Pulmonary artery endothelial cell (primary cell): ENCODE data around the gene CUL9. TPM values are rescaled to one million over a fixed set of nuclear protein-coding genes. Genes with fewer than 3 reads are reported as not detected.

Experiments
- DNase-seq: peaks from one replicate; pipeline ENCODE4 v3.0.0-alpha.2; 2011; ENCODE audit warnings: low read depth, low spot score
- total RNA-seq: library from RNA; depleted of rRNA; stranded (reverse); fragments of >200 nt; gene quantifications from 2 replicates; pipeline ENCODE4 v1.2.3, GENCODE V29; 2014

CUL9 gene
- total RNA-seq, 1 donor from 2014 or later: 20.3 TPM

DNA sequence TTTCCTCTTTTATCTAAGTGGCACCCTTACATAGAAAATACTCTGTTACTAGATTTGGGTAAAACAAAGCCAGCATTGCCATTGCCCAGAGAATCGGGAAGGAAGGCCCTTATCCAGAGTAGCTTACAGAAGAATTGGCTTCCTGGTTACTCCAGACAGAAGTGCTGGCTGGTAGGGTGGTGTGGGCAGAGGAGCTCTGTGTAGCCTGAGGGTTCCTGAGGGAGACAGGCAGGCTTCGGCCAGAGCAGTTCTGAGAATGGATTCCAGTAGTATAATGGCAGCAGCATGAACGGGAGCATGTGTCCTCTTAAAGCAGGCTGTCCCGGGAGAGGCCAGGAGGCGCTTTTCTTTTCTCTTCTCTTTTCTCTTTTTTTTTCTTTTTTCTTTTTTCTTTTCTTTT, 11.9 kb downstream of the CUL9 start:
- DNase-seq: no peak

DNA sequence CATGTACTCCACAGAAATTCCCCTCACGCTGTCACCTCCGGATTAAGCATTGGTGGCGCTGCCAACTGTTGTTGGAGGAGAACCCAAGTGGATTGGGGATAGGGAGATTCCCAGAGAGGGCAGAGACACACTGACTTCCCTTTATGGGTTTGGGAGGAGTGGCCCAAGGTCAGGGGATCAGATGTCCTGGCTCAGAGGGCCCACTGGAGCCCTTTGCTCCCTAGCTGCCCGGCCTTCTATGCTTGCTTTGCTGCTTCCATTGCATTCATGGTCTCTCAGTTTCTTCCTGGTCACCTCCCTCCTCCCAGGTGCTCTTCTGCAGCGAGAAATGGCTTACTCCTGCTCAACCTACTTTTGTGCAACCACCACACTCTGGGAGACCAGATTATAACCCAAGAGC, 14.3 kb downstream of the CUL9 start:
- DNase-seq: no peak

DNA sequence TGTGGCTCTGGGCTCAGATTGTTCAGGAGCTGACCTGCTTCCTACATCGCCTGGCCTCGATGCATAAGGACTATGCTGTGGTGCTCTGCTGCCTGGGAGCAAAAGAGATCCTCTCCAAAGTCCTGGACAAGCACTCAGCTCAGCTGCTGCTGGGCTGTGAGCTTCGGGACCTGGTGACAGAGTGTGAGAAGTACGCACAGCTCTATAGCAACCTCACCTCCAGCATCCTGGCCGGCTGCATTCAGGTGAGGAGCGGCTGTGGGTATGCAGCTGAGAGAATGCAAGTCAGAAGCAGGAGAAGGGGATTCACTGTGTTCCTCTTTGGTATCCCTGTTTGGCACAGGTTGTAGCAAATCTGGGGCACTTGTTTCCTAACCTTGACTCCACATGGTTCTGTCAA, 17.9 kb downstream of the CUL9 start:
- DNase-seq: no peak

DNA sequence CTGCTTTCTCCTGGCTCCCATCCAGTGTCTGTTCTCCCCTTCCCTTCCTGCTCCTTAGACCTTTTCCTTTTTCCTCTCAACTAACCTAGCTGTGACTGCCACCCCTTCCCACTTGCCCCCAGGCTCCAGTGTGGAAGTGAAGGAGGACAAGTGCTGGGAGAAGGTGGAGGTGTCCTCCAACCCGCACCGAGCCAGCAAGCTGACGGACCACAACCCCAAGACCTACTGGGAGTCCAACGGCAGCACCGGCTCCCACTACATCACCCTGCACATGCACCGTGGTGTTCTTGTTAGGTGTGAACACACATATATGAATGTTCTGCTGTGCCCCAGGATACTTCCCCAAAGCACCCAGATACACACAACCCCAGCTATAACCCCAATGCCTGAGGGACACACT, 18.5 kb downstream of the CUL9 start:
- DNase-seq: no peak

DNA sequence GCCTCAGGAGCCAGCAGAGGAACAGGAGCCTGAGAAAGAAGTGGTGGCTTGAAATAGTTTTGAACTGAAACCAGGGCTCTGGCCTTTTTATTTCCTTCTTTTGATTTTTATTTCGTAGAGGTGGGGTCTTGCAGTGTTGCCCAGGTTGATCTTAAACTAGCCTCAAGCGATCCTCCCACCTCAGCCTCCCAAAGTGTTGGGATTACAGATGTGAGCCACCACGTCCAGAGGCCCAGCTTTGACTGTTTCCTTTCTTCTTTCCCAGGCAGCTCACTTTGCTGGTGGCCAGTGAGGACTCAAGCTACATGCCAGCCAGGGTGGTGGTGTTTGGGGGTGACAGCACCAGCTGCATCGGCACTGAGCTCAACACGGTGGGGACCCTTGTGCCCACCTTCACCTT, 20.5 kb downstream of the CUL9 start:
- DNase-seq: no peak

DNA sequence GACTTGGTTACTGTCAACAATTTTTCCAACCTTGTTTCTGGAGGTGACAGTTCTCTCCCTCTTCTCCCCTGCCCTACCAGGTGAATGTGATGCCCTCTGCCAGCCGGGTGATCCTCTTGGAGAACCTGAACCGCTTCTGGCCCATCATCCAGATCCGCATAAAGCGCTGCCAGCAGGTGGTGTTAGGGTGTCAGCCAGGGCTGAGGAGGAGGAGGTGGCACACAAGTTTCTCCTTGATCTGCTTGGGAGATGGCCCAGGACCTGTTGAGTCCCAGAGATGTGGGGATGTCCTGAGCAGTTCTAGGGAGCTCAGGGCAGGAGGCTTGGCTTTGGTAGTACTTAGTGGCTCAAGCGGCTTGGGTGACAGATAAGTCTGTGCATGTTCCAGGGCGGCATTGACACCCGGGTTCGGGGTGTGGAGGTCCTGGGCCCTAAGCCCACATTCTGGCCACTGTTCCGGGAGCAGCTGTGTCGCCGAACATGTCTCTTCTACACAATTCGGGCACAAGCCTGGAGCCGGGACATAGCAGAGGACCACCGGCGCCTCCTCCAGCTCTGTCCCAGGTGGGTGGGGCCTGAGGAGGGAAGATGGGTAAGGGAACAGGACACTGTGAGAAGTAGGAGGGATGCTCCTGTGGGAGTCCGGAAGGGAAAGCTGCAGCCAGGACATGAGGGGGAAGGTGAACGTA, 21.2 kb downstream of the CUL9 start:
- no peak for DNase-seq

DNA sequence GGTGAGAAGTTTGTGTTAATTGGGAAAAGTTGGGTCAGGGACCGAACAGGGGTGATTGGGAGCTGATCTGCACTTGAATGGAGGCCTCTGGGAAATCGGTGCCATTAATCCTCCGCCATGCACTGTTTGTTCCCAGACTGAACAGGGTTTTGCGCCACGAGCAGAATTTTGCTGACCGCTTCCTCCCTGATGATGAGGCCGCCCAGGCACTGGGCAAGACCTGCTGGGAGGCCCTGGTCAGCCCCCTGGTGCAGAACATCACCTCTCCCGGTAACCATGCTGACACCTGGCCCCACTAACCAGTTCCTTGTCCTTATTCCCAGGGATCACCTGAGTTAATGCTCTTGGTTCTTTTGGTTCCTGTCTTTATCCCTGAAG, 21.7 kb downstream of the CUL9 start:
- DNase-seq: no peak

DNA sequence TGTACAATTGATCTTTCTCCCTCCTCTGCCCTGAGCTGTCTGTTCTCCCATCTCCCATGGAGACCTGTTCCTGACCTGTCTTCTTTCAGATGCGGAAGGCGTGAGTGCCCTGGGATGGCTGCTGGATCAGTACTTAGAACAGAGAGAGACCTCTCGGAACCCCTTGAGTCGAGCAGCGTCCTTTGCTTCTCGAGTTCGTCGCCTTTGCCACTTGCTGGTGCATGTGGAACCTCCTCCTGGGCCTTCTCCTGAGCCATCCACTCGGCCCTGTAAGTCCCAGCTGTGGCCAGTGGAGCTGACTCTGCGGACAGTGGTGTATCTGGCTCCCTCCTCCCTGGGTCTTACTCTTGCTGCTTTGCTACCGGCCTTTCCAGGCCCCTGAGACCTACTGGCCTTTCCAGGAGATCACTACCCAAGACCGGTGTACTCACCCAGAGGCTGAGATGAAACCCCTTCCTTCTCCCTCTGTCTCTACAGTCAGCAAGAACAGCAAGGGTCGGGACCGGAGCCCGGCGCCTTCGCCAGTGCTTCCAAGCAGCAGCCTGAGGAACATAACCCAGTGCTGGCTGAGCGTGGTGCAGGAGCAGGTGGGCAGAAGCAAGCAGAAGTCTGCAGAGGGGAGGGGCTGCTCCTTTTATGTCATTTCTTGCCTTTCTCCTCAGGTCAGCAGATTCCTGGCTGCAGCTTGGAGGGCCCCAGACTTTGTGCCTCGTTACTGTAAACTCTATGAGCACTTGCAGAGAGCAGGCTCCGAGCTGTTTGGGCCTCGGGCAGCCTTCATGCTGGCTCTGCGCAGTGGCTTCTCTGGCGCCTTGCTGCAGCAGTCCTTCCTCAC, 22.5 kb downstream of the CUL9 start:
- no peak for DNase-seq

DNA sequence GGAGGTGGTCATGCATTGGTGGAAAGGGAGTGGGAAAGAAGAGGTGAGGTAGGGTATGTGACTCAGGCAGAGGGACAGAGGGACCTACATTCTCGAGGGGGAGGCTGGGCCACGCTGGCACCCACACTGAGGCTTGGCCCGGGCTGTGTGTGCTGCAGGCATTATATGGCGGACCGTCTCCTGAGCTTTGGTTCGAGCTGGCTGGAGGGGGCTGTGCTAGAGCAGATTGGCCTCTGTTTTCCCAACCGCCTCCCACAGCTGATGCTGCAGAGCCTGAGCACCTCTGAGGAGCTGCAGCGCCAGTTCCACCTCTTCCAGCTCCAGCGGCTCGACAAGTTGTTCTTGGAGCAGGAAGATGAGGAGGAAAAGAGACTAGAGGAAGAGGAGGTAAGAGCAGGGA, 23.9 kb downstream of the CUL9 start:
- DNase-seq: no peak

DNA sequence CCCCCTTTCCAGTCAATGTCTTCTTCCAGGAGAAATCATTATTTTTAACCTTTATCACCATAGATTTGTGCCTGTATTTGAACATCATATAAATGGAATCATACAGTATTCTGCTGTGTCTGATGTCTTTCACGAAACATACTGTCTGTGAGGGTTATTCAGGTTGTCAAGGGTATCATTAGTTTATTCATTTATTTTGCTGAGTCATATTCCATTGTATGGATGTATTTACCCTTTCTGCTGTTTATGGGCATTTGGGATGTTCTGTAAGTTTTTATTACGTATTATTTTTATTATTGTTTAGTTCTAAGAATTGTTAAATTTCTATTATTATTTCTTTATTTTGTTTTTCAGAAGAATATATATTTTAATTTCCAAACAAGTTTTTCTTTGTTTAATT, 25.3 kb downstream of the CUL9 start:
- DNase-seq: no peak

DNA sequence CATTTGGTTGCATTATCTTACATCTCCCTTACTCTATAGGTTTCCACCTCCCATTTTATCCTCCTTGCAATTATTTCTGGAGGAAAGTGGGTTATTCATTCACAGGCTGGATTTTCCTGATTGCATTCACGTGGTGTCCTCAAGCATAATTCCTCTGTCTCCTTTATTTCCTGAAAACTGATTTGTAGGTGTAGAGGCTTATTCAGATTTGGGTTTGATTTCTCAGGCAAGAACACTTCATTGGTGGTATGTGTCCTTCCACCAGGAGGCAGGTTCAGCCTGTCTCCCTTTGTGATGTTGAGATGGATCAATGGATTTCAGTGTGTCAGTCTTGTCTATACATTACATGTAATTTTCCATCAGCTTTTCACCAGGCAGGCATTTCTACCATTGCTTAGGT, 30.0 kb downstream of the CUL9 start:
- no peak for DNase-seq

DNA sequence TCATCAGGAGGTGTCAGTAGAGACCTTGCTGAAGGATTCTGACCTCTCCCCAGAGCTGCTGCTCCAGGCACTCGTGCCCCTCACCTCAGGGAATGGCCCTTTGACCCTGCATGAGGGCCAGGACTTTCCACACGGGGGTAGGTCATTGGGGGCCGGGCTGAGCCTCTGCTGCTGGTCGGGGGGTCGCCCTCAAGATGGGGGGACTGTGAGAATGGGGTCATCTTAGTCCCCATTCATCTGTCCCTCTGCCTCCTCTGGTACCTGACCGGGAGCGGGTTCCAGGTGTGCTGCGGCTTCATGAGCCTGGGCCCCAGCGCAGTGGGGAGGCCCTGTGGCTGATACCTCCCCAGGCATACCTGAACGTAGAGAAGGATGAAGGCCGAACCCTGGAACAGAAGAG, 31.4 kb downstream of the CUL9 start:
- DNase-seq: no peak

DNA sequence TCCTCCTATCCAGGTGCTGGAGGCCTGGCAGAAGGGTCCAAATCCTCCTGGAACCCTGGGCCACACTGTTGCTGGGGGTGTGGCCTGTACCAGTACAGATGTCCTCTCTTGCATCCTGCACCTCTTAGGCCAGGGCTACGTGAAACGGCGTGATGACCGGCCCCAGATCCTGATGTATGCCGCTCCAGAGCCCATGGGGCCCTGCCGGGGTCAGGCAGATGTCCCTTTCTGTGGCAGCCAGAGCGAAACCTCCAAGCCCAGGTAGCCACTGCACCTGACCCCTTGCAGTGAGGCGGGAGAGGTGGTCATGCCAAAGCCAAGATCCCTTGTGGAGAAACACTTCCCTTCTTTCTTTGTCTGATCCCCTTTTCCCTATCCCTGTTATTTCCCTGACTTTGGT, 33.1 kb downstream of the CUL9 start:
- DNase-seq: no peak

DNA sequence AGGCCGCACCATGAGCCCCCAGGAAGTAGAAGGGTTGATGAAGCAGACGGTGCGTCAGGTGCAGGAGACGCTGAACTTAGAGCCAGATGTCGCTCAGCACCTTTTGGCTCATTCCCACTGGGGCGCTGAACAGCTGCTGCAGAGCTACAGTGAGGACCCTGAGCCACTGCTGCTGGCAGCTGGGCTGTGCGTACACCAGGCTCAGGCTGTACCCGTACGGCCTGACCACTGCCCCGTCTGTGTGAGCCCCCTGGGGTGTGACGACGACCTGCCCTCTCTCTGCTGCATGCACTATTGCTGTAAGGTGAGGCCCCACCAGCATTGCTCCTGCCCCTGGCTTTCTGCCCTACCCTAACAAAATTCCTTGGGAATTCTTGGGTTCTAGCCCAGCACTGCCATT, 34.2 kb downstream of the CUL9 start:
- DNase-seq: no peak

DNA sequence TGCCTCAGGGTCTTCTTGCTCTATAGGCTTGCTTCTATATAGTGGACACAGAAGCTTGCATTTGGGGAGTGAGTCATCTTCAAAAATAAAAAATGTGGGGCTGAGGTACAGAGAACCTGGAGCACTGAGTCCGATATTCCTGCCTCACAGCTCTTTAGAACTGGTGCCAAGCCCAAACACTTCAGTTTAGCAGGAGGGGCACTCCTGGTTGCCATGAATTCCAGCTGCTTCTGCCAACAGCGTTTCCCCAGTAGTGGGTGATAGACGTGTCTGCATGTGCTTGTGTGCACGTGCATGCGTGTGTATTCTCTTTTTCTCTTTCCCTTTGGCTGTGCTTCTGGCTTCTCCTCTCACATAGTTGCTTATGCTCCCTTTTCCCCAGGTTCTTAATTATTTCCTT, 35.4 kb downstream of the CUL9 start:
- no peak for DNase-seq

DNA sequence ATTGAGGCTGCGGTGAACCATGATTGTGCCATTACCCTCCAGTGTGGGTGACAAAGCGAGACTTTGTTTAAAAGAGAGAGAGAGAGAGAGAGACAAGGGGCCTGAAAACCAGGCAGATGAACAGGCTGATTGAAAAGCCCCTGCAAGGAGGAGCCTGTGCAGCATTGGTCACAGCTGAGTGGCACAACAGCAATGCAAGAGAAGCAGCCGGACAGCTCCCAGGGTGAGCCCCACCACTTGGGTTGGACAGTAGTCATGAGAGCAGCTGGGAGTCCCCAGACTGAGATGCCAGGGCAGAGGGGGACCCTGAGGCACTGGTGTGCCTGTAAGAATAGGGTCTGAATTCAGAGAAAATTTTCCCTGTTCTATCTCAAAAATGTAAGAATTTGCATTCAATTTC, 37.1 kb downstream of the CUL9 start:
- DNase-seq: no peak

DNA sequence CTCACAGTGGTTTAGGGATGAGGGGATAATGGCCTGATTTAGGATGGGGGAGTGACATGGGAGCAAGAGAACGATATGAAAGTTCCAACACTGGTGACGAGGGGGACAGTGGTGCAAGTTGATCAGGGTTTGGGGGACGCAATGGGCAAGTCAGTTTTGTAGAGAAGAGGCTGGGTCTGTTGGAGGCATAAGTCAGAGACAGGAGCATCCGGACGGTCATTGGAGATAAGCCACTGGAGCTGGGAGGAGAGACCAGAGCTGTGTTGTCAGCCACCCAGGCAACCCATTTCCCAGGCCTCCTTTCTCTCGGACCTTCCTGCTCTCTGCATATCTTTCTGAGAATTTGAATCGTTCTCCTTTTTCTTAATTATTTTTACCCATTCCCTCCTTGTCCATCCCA, 37.8 kb downstream of the CUL9 start:
- no peak for DNase-seq

DNA sequence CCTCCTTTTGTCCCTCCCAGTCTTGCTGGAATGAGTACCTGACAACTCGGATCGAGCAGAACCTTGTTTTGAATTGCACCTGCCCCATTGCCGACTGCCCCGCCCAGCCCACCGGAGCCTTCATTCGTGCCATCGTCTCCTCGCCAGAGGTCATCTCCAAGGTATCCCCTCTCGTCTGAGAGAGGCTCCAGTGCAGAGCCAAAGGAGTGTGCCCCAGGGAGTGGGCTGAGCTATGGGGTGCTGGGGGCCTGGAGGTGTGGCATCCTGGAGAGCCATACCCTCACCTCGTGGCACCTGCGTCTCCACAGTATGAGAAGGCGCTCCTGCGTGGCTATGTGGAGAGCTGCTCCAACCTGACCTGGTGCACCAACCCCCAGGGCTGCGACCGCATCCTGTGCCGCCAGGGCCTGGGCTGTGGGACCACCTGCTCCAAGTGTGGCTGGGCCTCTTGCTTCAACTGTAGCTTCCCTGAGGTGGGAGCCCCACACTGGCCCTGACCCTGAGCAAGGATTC, 38.5 kb downstream of the CUL9 start:
- DNase-seq: no peak

DNA sequence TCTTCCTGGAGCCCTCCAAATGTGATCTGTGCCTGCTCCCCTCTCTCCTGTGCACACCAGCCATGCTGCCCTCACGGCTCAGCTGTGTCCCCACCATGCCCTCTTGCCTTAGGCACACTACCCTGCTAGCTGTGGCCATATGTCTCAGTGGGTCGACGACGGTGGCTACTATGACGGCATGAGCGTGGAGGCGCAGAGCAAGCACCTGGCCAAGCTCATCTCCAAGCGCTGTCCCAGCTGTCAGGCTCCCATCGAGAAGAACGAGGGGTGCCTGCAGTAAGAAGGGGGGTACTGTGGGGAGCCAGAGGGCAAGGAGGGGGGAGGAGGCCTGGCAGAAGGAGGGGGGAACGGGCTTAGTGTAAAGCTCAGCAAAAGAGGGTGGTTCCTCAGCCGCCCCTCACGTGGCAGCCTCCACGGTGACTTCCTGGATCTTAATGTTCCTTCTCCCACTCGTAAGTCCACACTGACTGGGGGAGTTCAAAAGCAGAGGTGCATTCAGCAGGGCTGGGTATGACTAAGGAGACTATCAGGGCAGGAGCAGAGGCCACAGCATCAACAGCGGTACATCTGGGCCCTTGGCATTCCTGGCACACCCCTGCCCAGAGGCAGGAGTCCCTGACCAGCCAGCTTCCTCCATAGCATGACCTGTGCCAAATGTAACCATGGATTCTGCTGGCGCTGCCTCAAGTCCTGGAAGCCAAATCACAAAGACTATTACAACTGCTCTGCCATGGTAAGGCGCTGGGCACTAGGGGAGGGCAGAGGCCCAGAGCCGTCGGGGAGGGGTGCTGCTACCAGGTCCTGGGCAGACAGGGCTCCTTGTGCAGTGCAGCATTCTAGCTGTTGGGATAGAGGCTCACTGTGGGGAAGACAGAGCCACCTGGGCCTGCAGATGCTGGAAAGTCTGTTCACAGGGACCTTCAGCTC, 39.3 kb downstream of the CUL9 start:
- no peak for DNase-seq

DNA sequence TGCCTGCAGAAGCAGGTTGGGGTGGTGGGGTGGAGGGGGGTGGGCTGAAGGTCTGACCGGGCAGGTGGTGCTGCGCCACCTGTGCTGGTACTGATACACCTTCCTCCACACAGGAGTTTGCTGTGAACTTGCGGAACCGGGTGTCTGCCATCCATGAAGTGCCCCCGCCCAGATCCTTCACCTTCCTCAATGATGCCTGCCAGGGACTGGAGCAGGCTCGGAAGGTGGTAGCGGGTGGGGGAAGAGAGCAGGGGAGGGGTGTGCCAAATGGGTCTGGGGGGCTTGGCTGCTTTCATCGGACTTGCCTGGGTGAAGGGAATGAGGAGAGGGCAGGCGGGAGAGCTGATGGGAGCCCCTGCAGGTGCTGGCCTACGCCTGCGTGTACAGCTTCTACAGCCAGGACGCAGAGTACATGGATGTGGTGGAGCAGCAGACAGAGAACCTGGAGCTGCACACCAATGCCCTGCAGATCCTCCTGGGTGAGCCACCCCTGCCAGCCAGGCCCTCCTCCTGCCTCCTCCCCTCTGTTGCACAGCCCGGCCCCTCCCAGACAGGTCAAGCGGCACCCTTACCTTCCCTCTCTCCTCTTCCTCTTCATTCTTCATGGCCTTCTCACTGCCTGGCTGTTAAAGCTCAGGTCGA, 40.5 kb downstream of the CUL9 start:
- no peak for DNase-seq

DNA sequence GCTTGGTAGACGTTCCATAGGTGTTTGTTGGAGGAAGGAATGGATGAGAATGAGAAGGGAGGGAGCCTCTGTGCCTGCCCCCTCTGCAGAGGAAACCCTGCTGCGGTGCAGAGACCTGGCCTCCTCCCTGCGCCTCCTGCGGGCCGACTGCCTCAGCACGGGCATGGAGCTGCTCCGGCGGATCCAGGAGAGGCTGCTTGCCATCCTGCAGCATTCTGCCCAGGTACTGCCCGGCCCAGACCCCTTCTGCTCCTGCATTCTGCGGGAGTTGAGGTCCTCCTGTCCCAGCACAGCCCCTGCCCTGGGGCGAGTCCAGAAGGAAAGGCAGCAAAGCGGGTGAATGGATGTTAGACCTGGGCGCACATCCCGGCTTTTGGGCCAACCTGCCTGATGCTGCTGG, 41.2 kb downstream of the CUL9 start:
- no peak for DNase-seq
